Middle frontal gyrus (tissue), 1 donor: ENCODE results near the gene PDE4B.

ENCODE experiments used
- DNase-seq: peaks from one replicate; pipeline ENCODE4 v3.0.0-alpha.2; 2015; ENCODE audit warnings: low spot score; ENCODE audit errors: extremely low spot score

Gene PDE4B

GRCh38 chr1:65792669-65793358, at the start of gene PDE4B:
PDE4B (plus strand) TSS chr1:65792895.
- DNase-seq = no peak

DNA sequence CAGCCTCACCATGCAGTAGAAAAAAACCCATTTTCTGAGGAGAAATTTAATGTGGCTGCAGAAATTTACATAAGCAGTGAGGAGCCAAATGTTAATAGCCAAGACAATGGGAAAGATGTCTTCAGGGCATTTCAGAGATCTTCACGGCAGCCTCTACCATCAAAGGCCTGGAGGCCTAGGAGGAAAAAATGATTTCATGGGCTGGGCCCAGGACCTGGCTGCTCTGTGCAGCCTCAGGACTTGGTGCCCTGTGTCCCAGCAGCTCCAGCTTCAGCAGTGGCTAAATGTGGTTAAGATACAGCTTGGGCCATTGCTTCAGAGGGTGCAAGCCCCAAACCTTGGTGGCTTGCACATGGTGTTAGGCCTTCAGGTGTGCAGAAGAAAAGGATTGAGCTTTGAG, 48.0 kb upstream of the PDE4B start:
- DNase-seq = no peak

DNA sequence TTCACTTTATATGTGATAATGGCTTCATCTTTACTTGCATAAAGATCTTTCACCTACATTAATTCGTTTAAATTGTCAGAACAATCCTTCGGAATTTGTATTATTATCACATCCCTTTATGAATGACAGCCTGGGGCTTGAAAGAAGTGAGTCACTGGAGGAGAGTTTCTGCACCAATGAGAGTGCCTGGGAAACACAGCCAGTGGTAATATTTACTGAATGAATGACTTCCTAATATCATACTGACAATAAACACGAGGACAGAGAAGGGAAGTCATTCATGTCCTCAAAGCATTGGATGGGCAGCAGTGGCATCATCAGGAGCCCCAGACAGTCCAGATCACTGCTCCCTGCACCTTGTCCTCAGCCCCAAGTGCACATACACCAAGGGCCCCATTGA, 40.7 kb upstream of the PDE4B start:
- no peak for DNase-seq

DNA sequence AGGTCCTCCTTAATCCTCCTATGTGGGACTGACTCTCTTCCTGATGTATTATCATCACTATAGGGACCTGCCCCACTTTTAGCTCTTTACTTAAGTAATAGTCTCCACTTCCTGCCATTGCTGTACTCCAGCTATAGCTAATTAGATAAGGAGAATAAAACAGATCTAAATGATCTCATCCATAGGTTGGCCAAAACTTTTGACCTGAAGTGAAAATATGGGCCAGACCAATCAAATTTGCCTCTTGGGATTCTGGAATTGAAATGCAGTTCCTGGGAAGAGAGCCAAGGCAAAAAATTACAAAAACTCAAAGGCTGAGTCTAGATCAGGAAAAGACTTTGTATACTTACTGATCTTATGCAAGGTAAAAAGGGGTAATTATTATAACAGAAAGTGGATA, 36.1 kb upstream of the PDE4B start:
- DNase-seq = no peak

GRCh38 chr1:65757531-65757930, 35.2 kb upstream of the PDE4B start:
- DNase-seq = no peak

DNA sequence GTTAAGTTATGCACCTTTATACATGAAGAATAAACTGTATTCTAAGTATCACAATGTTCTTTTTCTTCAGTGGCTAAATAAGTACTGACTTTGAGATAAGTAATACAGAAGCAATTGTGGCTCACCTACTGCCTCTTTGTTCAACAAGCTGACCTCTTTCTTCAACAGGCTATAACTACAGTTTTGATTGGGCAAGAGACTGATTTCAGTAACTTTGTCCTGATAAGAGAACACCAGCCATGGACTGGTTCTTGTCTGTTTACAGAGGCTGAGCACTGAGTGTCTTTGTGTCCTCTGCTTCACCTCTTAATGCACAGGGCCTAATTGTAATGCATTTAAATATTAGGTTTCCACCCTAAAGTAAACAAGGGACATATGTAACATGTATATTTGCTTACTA, 34.6 kb upstream of the PDE4B start:
- DNase-seq = no peak

GRCh38 chr1:65759516-65759915, 33.2 kb upstream of the PDE4B start:
- no peak for DNase-seq

GRCh38 chr1:65762081-65762862, 30.4 kb upstream of the PDE4B start:
- no peak for DNase-seq

DNA sequence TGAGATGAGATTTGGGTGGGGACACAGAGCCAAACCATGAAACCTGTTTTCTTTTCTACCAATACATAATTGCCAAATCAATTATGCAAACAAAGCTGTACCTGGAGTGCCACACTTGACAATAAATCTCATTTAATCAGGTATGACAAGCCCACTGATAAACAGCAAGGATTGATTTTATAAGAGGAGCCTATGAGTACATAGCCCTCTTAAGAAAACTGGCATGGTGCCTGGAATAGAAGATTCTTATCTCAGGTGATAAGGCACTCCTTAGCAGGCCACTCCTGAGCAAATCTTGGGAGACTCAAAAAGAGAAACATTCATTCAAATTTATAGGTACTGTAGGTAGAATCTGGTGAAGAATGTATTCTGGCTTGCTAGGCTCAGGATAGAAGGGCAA, 28.6 kb upstream of the PDE4B start:
- DNase-seq = no peak

GRCh38 chr1:65765631-65766030, 27.1 kb upstream of the PDE4B start:
- DNase-seq = no peak

DNA sequence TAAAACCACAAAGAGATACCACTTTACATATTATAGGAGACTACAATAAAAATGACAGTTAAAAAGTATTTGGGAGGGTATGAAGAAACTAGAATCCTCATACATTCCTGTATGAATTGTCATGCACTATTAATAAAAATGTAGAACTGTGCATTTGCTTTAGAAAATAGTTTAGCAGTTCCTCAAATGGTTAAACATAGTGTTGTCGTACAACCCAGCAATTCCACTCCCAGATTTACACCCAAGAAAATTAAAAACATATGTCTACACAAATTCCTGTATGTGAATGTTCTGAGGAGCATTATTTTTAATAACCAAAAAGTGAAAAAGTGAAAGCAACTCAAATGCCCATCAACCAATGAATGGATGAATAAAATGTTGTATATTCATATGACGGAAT, 23.1 kb upstream of the PDE4B start:
- DNase-seq = no peak

DNA sequence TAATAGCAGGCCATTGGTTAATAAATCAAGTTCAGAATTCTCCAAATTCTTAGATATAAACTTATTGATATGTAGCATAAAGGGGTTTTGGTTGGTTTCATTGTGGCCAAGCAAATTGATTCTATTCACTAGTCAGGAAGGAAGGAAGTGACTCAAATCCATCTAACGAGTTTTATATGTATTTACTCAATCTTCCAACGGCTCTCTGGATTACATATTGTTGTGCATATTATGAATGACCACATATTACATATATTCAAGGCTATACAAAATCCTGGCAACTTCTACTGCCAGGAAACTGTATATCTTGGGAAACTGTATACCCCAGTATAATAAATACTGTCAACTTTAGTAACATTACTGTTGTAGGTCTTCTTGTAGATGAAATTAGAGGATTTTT, 20.1 kb upstream of the PDE4B start:
- DNase-seq = no peak

DNA sequence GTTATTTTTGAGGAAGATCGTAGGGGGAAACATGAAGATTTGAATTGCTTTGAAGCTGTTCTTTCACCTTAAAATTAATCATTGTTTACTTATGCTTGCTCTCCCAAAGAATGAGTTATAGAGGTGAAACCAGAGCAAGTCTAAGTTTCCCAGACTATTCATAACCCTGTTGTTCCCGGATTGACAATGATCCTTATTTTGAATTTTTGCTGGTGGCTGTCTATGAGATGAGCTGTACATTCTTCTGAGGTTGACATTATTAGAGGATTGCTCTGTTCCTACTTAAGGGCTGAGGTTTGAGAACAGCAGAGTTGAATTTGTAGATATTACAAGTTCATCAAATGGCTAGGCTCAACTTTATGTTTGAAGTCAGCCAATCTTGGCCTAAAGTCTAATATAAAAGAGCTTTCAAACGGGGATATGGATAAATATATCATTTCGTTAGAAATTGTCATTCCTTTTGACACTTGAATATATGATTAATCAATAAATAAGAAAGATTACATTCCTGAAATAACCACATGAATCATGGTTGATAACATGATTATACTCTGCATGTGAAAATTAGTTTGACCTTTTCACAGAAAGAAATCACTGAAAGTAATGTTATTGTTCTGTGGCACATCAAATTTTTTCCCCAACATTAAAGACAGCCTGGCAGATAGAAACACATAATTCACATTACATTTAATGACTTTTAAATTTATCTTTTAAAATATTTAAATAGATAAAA, 19.1 kb upstream of the PDE4B start:
- DNase-seq = no peak

- no peak for DNase-seq
Observed at GRCh38 chr1:65788762-65789161, 3.9 kb upstream of the PDE4B start.

- no peak for DNase-seq
Observed at GRCh38 chr1:65791396-65791795, 1.3 kb upstream of the PDE4B start.

GRCh38 chr1:65791801-65792668, 660 bp upstream of the PDE4B start:
- no peak for DNase-seq

DNA sequence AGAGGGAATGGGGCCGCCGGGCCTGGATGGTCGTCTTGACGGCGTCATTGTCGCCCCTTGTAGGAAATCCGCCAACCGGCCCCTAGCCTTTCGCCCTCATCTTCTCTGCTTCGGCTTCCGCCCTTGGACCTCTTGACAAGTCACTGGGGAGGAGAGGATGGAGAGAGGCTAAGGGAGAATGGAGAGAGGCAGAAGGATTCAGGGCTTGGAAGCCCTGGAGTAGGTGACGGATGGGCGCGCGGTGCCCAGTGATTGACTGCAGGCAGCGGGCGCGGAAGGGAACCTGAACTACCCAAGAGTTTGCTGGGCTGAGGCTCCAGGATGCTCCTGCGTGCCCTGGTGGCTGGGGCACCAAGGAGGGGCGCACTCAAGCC, 651 bp downstream of the PDE4B start:
- DNase-seq = no peak

- no peak for DNase-seq
Observed at GRCh38 chr1:65795311-65795710, 2.6 kb downstream of the PDE4B start.

DNA sequence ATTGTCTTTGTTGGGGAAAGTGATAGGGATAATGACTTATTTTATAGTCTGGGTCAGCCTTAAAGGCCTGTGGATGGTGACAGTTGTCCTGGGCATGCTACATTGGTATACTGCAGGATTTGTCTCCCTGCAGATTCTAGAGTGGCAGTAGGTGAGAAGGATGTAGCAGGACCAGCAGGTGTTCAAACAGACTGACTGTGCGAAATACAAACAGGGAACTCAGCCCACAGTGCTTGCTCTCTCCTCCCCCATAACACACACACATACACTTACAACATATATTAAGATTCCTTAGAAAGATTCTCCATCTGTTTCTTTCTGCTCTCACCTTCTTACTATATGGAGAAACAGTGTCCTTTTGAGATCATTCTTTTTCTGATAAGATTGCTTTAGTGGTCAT, 6.9 kb downstream of the PDE4B start:
- no peak for DNase-seq

GRCh38 chr1:65804584-65804983, 11.9 kb downstream of the PDE4B start:
- no peak for DNase-seq

DNA sequence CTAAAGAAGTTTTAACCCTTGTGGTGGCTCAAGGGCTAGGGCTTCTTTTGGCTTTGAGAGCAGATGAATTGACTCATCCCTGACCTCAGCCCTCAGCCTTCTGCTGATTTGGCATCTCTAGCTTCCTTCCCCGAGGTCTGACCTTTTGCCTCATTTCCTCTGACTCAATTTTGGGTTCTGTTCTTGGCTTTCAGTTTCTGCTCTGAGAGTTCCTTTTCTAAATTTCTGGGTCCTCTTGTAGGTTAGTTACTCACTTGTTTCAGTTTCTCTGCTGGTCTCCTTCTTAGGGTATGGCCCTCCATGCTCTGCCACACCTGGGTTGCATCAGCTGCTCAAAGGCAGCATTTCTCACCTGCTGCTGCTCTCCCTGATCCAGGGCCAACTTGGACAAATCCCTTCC, 19.4 kb downstream of the PDE4B start:
- DNase-seq = no peak

DNA sequence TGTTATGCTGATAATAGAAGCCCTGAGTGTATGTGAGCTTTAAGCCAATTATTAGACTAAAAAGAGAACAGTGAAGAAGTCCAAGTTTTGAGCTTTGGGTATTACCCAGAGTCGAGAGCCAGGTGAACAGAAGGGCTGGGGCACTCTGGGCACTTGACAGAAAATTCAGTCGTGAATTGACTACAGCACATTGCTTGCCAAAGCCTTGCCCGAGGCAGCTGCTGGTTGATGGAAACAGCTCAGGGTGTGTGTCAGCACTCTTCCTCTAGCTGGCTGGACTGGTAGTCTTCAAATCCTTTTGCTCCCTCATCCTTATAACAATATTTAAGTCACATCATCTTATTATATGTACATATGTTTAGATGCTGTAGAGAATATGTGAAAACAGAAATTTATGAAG, 21.3 kb downstream of the PDE4B start:
- no peak for DNase-seq
